Heart left ventricle (tissue), 16 donors: ENCODE measurements around the gene SLCO3A1. TPM values are rescaled to one million over a fixed set of nuclear protein-coding genes. Genes with fewer than 3 reads are reported as not detected.
A peak's percentile ranks its signal among the peaks of the same experiment; 100 is the strongest.
"Not testable (repeated sequence)": the region's sequence is repeated elsewhere in the genome, so short reads cannot be mapped to it uniquely, and the experiment has no call there.

Experiments used
- ATAC-seq, 4 donors: fragments of 200-7000 bp; cut with Tn5 transposase; one replicate each; pipeline ENCODE4 v1.9.1; 2020 to 2022; ENCODE audit warnings: moderate library complexity in 4 of 4, mild to moderate bottlenecking in 3 of 4, moderate number of reproducible peaks in 1 of 4
- DNase-seq, 5 donors: peaks; one replicate each; pipeline ENCODE4 v3.0.0-alpha.2; 2020
- H3K27ac ChIP-seq, 12 donors: fragments of 200-600 bp; sonication (generic) in 4 of 12; one replicate each; pipeline versions ENCODE4 v1.5.0 to v1.8.0; 2016 to 2022; ENCODE audit warnings: mild to moderate bottlenecking in 2 of 12
- H3K27me3 ChIP-seq, 9 donors: fragments of 200-600 bp; sonication (generic) in 2 of 9; one replicate each; pipeline versions ENCODE4 v1.5.1 to v1.8.0; 2016 to 2022; ENCODE audit warnings: mild to moderate bottlenecking in 3 of 9
- H3K36me3 ChIP-seq, 9 donors: fragments of 200-600 bp; sonication (generic) in 2 of 9; one replicate each; pipeline versions ENCODE4 v1.5.0 to v1.8.0; 2018 to 2022; ENCODE audit warnings: mild to moderate bottlenecking in 2 of 9
- H3K4me1 ChIP-seq, 12 donors: fragments of 200-600 bp; sonication (generic) in 4 of 12; one replicate each; pipeline versions ENCODE4 v1.5.0 to v1.8.0; 2016 to 2022; ENCODE audit warnings: mild to moderate bottlenecking in 3 of 12
- H3K4me3 ChIP-seq, 12 donors: fragments of 200-600 bp; sonication (generic) in 4 of 12; one replicate each; pipeline versions ENCODE4 v1.5.0 to v1.8.0; 2017 to 2022; ENCODE audit warnings: mild to moderate bottlenecking in 9 of 12, moderate library complexity in 4 of 12
- H3K9me3 ChIP-seq, 12 donors: fragments of 200-600 bp; sonication (generic) in 4 of 12; one replicate each; pipeline versions ENCODE4 v1.5.0 to v1.8.0; 2016 to 2022; ENCODE audit warnings: mild to moderate bottlenecking in 1 of 12
- POLR2A ChIP-seq, 2 donors: fragments of 450-650 bp; IDR thresholded peaks; one replicate each; pipeline ENCODE4 v1.6.1; 2017; ENCODE audit warnings: antibody characterized with exemption in 2 of 2, mild to moderate bottlenecking in 2 of 2, moderate library complexity in 2 of 2
- WGBS, 4 donors: extraction: QIAGEN DNeasy Blood & Tissue Kit in 2 of 4; methylation state at CpG; one replicate each; pipeline versions ENCODE4 v1.1.5 to v1.1.7; 2013 to 2018; 5-methylcytosine and 5-hydroxymethylcytosine counted together
- intact Hi-C, 10 donors: fragments of 100-400 bp; cut with DNase I; formaldehyde crosslinking; loops; one replicate each; pipeline versions ENCODE4 v1.11.1 to v1.14.2; 2022
- polyA plus RNA-seq, 2 donors: library from polyadenylated mRNA; stranded (reverse); fragments of 200-250 nt; gene quantifications; one replicate each; pipeline ENCODE4 v1.2.3, GENCODE V29; 2013
- total RNA-seq, 9 donors: library from RNA; depleted of rRNA in 2 of 9; stranded (reverse); fragments of >200 nt in 2 of 9; fragmentation: NEBNext Ultra II Directional in 3 of 9; extraction: Animal tissue kit (Norgen Biotek cat#: 25700) in 3 of 9; gene quantifications; one replicate each; pipeline versions ENCODE4 v1.1.0 to v1.2.4, GENCODE V29; 2016 to 2023
- TF ChIP-seq, protein P1 (sequence below), 12 donors: fragments of 200-600 bp; sonication (generic) in 4 of 12; IDR thresholded peaks; one replicate each; pipeline versions ENCODE4 v1.5.0 to v1.8.0; 2018 to 2022; ENCODE audit warnings: antibody characterized with exemption in 12 of 12, mild to moderate bottlenecking in 5 of 12
- donor health status: ischemic (EF 13 %, LVEDD 7.1; RV severe dilation, severe dysfunction).
- donor health status: healthy with polysubstance abuse.
- donor health status: DM: no; HTN: yes; CAD: no.
- donor health status: DM: no; HTN: no; CAD: no.
- donor health status: ischemic (EF 25% LVEDD 6.9; RV normal size, moderate dysfunction).
- donor health status: ischemic (EF 25% LVEDD 5.7; RV mildly dilated, moderate dysfunction).
- donor health status: healthy.
- donor health status: DM: yes; HTN: yes; CAD: no.
- donor health status: ischemic (EF 35%, LVEDD 5.7; RV mildly dilated, moderate dysfunction).
- donor health status: nonischemic (EF 11% LVEDD 7.7; RV severe dilation, severe dysfunction).
- donor health status: DM: yes; HTN: yes; CAD: no.
- donor health status: PGD.
- donor health status: ischemic (EF 29% LVEDD 5.4; RV normal size, mild dysfunction).
- donor health status: nonischemic (EF 23%, LVEDD 6.1; RV moderate dilation, normal function).

SLCO3A1 gene
- total and polyA plus RNA-seq, 11 donors: 26.3 to 64.2 (median 50.2) TPM

- peak overlapping the region; percentile 6 to 85 (median 70) for H3K27ac ChIP-seq
- H3K4me1 ChIP-seq: peaks cover 0 to 55% (median 29%) of the 10 kb centered on the region in 12 donors
- H3K36me3 ChIP-seq: no peaks in the 10 kb centered on the region
- H3K27me3 ChIP-seq: no peaks in the 10 kb centered on the region
- ATAC-seq (peak; percentile 74 to 84 (median 84)), DNase-seq (peak in 4 of 5 donors; percentile 57 to 71 (median 66))
- H3K9me3 ChIP-seq: peaks cover 0 to 7% (median 0%) of the 10 kb centered on the region in 12 donors
- no peak for TF ChIP-seq POLR2A (IDR thresholded peaks at IDR 0.05)
- TF ChIP-seq, protein P1, sequence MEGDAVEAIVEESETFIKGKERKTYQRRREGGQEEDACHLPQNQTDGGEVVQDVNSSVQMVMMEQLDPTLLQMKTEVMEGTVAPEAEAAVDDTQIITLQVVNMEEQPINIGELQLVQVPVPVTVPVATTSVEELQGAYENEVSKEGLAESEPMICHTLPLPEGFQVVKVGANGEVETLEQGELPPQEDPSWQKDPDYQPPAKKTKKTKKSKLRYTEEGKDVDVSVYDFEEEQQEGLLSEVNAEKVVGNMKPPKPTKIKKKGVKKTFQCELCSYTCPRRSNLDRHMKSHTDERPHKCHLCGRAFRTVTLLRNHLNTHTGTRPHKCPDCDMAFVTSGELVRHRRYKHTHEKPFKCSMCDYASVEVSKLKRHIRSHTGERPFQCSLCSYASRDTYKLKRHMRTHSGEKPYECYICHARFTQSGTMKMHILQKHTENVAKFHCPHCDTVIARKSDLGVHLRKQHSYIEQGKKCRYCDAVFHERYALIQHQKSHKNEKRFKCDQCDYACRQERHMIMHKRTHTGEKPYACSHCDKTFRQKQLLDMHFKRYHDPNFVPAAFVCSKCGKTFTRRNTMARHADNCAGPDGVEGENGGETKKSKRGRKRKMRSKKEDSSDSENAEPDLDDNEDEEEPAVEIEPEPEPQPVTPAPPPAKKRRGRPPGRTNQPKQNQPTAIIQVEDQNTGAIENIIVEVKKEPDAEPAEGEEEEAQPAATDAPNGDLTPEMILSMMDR (IDR thresholded peaks at IDR 0.05): peak in 3 of 12 donors; percentile 7 to 20 (median 17)
- 55 to 72% (median 58%) methylated on average over 5 of the region's 5 CpGs for WGBS, 4 donors
- intact Hi-C loops: loop anchor here in 2 of 10 donors (5.0 kb wide), 2 partner anchors 80 to 90 kb away; no protein-coding TSS in a partner anchor
- no peak overlapping the region for H3K4me3 ChIP-seq
Measured at GRCh38 chr15:92062505-92062904, 209.0 kb downstream of the SLCO3A1 start.

DNA sequence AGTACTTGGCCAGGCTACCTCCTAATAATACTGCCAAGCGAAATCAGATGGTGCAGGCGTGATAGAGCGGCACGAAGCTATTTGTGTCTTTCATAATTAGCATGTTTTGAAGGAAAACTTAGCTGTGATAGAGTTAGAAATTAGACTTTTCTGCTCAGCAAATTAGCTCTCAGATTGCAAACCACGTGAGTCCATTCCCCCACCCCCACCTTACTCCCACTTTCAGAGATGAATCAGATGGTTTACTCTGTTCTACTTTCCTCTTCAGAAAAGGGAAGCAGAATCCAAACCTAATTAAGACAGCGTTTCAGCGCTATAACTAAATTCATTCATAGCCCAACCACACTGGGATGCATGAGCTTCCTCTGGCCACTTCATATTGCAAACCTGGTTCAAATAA lies 214.6 kb downstream of the SLCO3A1 start:
- Histone ChIP-seq H3K27ac (peak overlapping the region in 2 of 12 donors; percentile 1 to 25), H3K4me3 (no peak overlapping the region), H3K27me3 (no peaks in the 10 kb centered on the region), H3K4me1 (peaks cover 0 to 63% (median 38%) of the 10 kb centered on the region in 12 donors), H3K9me3 (peaks cover 0 to 7% (median 0%) of the 10 kb centered on the region in 12 donors), H3K36me3 (no peaks in the 10 kb centered on the region)
- 70 to 85% (median 79%) methylated on average over 7 of the region's 7 CpGs for WGBS, 4 donors
- DNase-seq (no peak), ATAC-seq (no peak)
- intact Hi-C loops: no loop called here
- TF ChIP-seq, protein P1 (IDR thresholded peaks at IDR 0.05): no peak
- no peak for TF ChIP-seq POLR2A (IDR thresholded peaks at IDR 0.05)

GRCh38 chr15:92069308-92070250 lies 216.1 kb downstream of the SLCO3A1 start:
- Histone ChIP-seq H3K27ac (peak overlapping the region in 11 of 12 donors; percentile 25 to 87 (median 65)), H3K4me1 (peaks cover 0 to 75% (median 52%) of the 10 kb centered on the region in 12 donors), H3K4me3 (peak overlapping the region in 9 of 12 donors; percentile 2 to 51 (median 31)), H3K27me3 (no peaks in the 10 kb centered on the region), H3K9me3 (peaks cover 0 to 2% (median 0%) of the 10 kb centered on the region in 12 donors), H3K36me3 (no peaks in the 10 kb centered on the region)
- 47 to 62% (median 54%) methylated on average over 20 of the region's 20 CpGs for WGBS, 4 donors
- ATAC-seq (peak; percentile 42 to 86 (median 82)), DNase-seq (peak in 4 of 5 donors; percentile 58 to 74 (median 64))
- TF ChIP-seq POLR2A (IDR thresholded peaks at IDR 0.05): no peak
- TF ChIP-seq, protein P1 (IDR thresholded peaks at IDR 0.05): no peak
- intact Hi-C loops: loop anchor here in 4 of 10 donors (5.0 to 10.0 kb wide), 5 partner anchors 45 to 362 kb away; no protein-coding TSS in a partner anchor

DNA sequence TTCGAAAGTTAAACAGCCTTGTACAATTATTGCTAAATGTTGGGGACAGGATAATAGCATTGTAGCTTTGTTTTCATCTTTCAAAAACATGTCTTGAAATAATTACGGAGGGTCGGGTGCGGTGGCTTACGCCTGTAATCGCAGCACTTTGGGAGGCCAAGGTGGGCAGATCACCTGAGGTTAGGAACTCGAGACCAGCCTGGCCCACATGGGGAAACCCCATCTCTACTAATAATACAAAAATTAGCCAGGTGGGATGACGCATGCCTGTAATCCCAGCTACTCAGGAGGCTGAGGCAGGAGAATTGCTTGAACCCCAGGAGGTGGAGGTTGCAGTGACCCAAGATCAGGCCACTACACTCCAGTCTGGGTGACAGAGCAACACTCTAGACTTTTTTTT lies 216.7 kb downstream of the SLCO3A1 start:
- DNase-seq, H3K9me3 ChIP-seq, ATAC-seq, H3K27me3 ChIP-seq, H3K36me3 ChIP-seq: not testable (repeated sequence)
- intact Hi-C loops: loop anchor here in 4 of 10 donors (5.0 to 10.0 kb wide), 5 partner anchors 45 to 363 kb away; no protein-coding TSS in a partner anchor
- peak overlapping the region in 9 of 12 donors; percentile 2 to 51 (median 31) for H3K4me3 ChIP-seq
- WGBS, 4 donors: 96 to 99% (median 97%) methylated on average over 8 of the region's 8 CpGs
- peaks cover 0 to 82% (median 58%) of the 10 kb centered on the region in 12 donors for H3K4me1 ChIP-seq
- peak overlapping the region in 11 of 12 donors; percentile 25 to 87 (median 65) for H3K27ac ChIP-seq
